ENCODE measurements around the gene TSPAN14. TPM values are rescaled to one million over a fixed set of nuclear protein-coding genes. Genes with fewer than 3 reads are reported as not detected.

The TSPAN14 gene
- total and polyA plus RNA-seq, 2 of the 8 experiments (the other 6 are each of a cell fraction or from before 2014, with no cell fraction given), result 47.4 to 57.8 TPM

- DNase-seq (ENCODE audit: low read depth in 1 of 2, low spot score in 2 of 2) (no peak), FAIRE-seq (no peak)
- WGBS, 2 experiments (ENCODE audit: extremely low coverage in 1 of 2, insufficient coverage in 1 of 2, insufficient read length in 1 of 2, insufficient replicate concordance in 2 of 2, low coverage in 1 of 2, low lambda C conversion rate in 2 of 2, missing lambda C conversion rate in 1 of 2), result 93% methylated on average over 6 of the region's 6 CpGs; no CpG with 5 or more reads in 1 of the 2 experiments
- TF ChIP-seq SUZ12 (IDR thresholded peaks at IDR 0.05; ENCODE audit: low read length), result no peak
- TF ChIP-seq FOSL1 (IDR thresholded peaks at IDR 0.05; ENCODE audit: insufficient read depth, low read depth, low read length), result no peak
- no peak for TF ChIP-seq MAX (IDR thresholded peaks at IDR 0.05)
- TF ChIP-seq ZNF274 (IDR thresholded peaks at IDR 0.05; ENCODE audit: borderline replicate concordance, extremely low read depth, low read length), result no peak
- no peak for TF ChIP-seq TAF7 (optimal IDR thresholded peaks at IDR 0.05; ENCODE audit: borderline replicate concordance, low read depth, low read length)
- no peak for TF ChIP-seq MAFK (IDR thresholded peaks at IDR 0.05; ENCODE audit: low read depth, low read length)
- TF ChIP-seq POLR2A (IDR thresholded peaks at IDR 0.05; ENCODE audit: control extremely low read depth in 1 of 2, low read depth in 2 of 2, low read length in 2 of 2), result no peak
- TF ChIP-seq SP1 (IDR thresholded peaks at IDR 0.05; ENCODE audit: low read depth, low read length), result no peak
- no peak for TF ChIP-seq CBX8 (IDR thresholded peaks at IDR 0.05; ENCODE audit: borderline replicate concordance, low read depth, low read length)
- no peak for TF ChIP-seq BACH1 (IDR thresholded peaks at IDR 0.05; ENCODE audit: low read length)
- Histone ChIP-seq H3K4me2 (ENCODE audit: insufficient read depth in 1 of 2, low read depth in 2 of 2, low read length in 2 of 2) (no peak overlapping the region), H4K91ac (replicated peaks; ENCODE audit: insufficient read length, low read length) (no peak overlapping the region), H3K27me3 (replicated peaks in 1 of 4; ENCODE audit: control insufficient read depth in 3 of 4, extremely low read depth in 1 of 4, insufficient read depth in 3 of 4, low read length in 3 of 4) (no peaks in the 10 kb centered on the region), H4K8ac (ENCODE audit: extremely low read depth, insufficient read depth, low read length) (no peak overlapping the region), H2BK20ac (ENCODE audit: low read length) (no peak overlapping the region), H3K18ac (ENCODE audit: extremely low read depth, low read length) (no peak overlapping the region), H3K36me3 (ENCODE audit: control insufficient read depth in 2 of 4, insufficient read depth in 4 of 4, low read length in 3 of 4) (peaks cover 6 to 44% (median 18%) of the 10 kb centered on the region in 4 experiments), H2BK15ac (ENCODE audit: low read length) (no peak overlapping the region), H3K23me2 (ENCODE audit: low read depth, low read length) (no peaks in the 10 kb centered on the region), H2BK5ac (ENCODE audit: low read depth, low read length) (no peak overlapping the region), H3K4ac (replicated peaks; ENCODE audit: insufficient read length, low read depth, low read length) (no peak overlapping the region), H2BK120ac (replicated peaks; ENCODE audit: low read depth, low read length) (no peak overlapping the region), H3K4me1 (replicated peaks in 1 of 4; ENCODE audit: control insufficient read depth in 3 of 4, insufficient read depth in 4 of 4, low read length in 3 of 4) (no peaks in the 10 kb centered on the region), H3K27ac (ENCODE audit: low read depth, low read length) (no peak overlapping the region), H2AFZ (ENCODE audit: low read length) (no peak overlapping the region), H3K56ac (replicated peaks; ENCODE audit: insufficient read length, low read depth, low read length) (no peak overlapping the region), H3K79me1 (ENCODE audit: low read depth, low read length) (0 out of 2 replicates have a peak, but pooled peaks cover 2% of the 10 kb centered on the region), H3K23ac (ENCODE audit: insufficient read length) (no peak overlapping the region), H2BK12ac (ENCODE audit: low read depth, low read length) (no peak overlapping the region), H3K14ac (ENCODE audit: insufficient read length) (no peak overlapping the region), H3K9ac (replicated peaks in 1 of 4; ENCODE audit: extremely low read depth in 1 of 4, low read depth in 3 of 4, low read length in 3 of 4) (no peak overlapping the region), H3K4me3 (ENCODE audit: extremely low read depth in 1 of 4, insufficient read depth in 2 of 4, low read depth in 3 of 4, low read length in 4 of 4) (no peak overlapping the region), H3K79me2 (ENCODE audit: control insufficient read depth in 1 of 2, insufficient read depth in 2 of 2, low read length in 2 of 2) (no peaks in the 10 kb centered on the region), H4K20me1 (replicated peaks in 1 of 2; ENCODE audit: control insufficient read depth in 1 of 2, insufficient read depth in 2 of 2, low read length in 2 of 2) (peaks cover 2 to 5% of the 10 kb centered on the region in 2 experiments), H4K5ac (ENCODE audit: insufficient read length, low read depth, low read length) (no peak overlapping the region), H3K9me3 (ENCODE audit: insufficient read depth in 2 of 2, low read depth in 1 of 2, low read length in 1 of 2) (no peaks in the 10 kb centered on the region), H2AK5ac (ENCODE audit: low read depth, low read length) (no peak overlapping the region)
- ChIA-PET POLR2A (ENCODE audit: partially characterized antibody) (interaction anchor here (0.5 kb wide), 1 partner anchor 747 kb away, joined by 3 read pairs; no protein-coding TSS in a partner anchor), CTCF (ENCODE audit: partially characterized antibody) (interaction anchor here (0.9 to 21.9 kb wide), 5 partner anchors 8 to 252 kb away, joined by 3 to 1263 read pairs (median 5); partner anchors contain the start of gene TSPAN14)
Measured at GRCh38 chr10:80513106-80513505, 59.0 kb downstream of the TSPAN14 start.
